K562 (cell line): ENCODE data around the gene PITPNB. TPM values are rescaled to one million over a fixed set of nuclear protein-coding genes. Genes with fewer than 3 reads are reported as not detected.

Experiments used
- HDAC2 ChIP-seq: fragments of 450-650 bp; IDR thresholded peaks from 2 replicates; pipeline ENCODE4 v1.6.1; 2016; ENCODE audit warnings: mild to moderate bottlenecking
- ILK ChIP-seq: fragments of 450-650 bp; IDR thresholded peaks from 2 replicates; pipeline ENCODE4 v1.6.1; 2016; ENCODE audit warnings: missing genetic modification characterization, low read depth, mild to moderate bottlenecking, missing compliant biosample characterization, moderate library complexity, borderline replicate concordance
- KAT8 ChIP-seq: fragments of 450-650 bp; IDR thresholded peaks from 2 replicates; pipeline ENCODE4 v1.6.1; 2016; ENCODE audit warnings: low read depth, mild to moderate bottlenecking
- KDM4B ChIP-seq, 2 experiments: fragments of 450-650 bp in 1 of 2; sonication (generic) in 1 of 2; IDR thresholded peaks; 2 replicates each; pipeline ENCODE4 v1.6.1; 2016 to 2017; ENCODE audit warnings: borderline replicate concordance in 2 of 2, antibody characterized with exemption in 1 of 2, low read depth in 1 of 2, mild to moderate bottlenecking in 1 of 2
- MXI1 ChIP-seq: IDR thresholded peaks from 2 replicates; pipeline ENCODE4 v1.6.1; 2011; ENCODE audit warnings: low read depth, mild to moderate bottlenecking, improper control_type of control experiment, low read length
- MYC ChIP-seq, 2 experiments: fragments of 250-450 bp in 1 of 2; sonication (Bioruptor Pico) in 1 of 2; IDR thresholded peaks; 2 replicates each; pipeline versions ENCODE4 v1.5.1 to v1.6.1; 2012 to 2021; ENCODE audit warnings: low read depth in 2 of 2, borderline replicate concordance in 1 of 2, improper control_type of control experiment in 1 of 2, low read length in 1 of 2, mild to moderate bottlenecking in 1 of 2, moderate library complexity in 1 of 2
- RBBP5 ChIP-seq: fragments of 200-600 bp; sonication (generic); IDR thresholded peaks from 2 replicates; pipeline ENCODE4 v1.6.1; 2012; ENCODE audit warnings: borderline replicate concordance, mild to moderate bottlenecking, low read length, control low read depth, inconsistent platforms; ENCODE audit not compliant: insufficient read depth, poor library complexity, severe bottlenecking
- RNF2 ChIP-seq: sonication (generic); IDR thresholded peaks from 2 replicates; pipeline ENCODE4 v1.6.1; 2016
- SP1 ChIP-seq: sonication (generic); formaldehyde crosslinking; IDR thresholded peaks from 2 replicates; pipeline ENCODE4 v1.8.1; 2022; ENCODE audit warnings: mild to moderate bottlenecking, missing genetic modification reagents
- SREBF1 ChIP-seq: fragments of 150-350 bp; IDR thresholded peaks from 2 replicates; pipeline ENCODE4 v1.6.1; 2014; ENCODE audit warnings: antibody characterized with exemption, low read depth, low read length, borderline replicate concordance
- SUPT5H ChIP-seq: fragments of 450-650 bp; IDR thresholded peaks from 2 replicates; pipeline ENCODE4 v1.6.1; 2016
- TARDBP ChIP-seq: fragments of 450-650 bp; IDR thresholded peaks from 2 replicates; pipeline ENCODE4 v1.6.1; 2016
- ZBTB1 ChIP-seq: sonication (generic); formaldehyde crosslinking; IDR thresholded peaks from 2 replicates; pipeline ENCODE4 v1.8.1; 2023; ENCODE audit warnings: missing genetic modification reagents, low read depth, mild to moderate bottlenecking, borderline replicate concordance
- ZFPM2 ChIP-seq: fragments of 250-450 bp; sonication (Bioruptor Pico); IDR thresholded peaks from 2 replicates; pipeline ENCODE4 v1.5.1; 2022; ENCODE audit warnings: mild to moderate bottlenecking
- polyA plus RNA-seq, 8 experiments: library from polyadenylated mRNA; depleted of rRNA in 4 of 8; stranded (reverse) in 5 of 8; unstranded in 3 of 8; fragments of >200 nt; fragmentation: Nextera tagmentation in 2 of 8; fragmentation: Illumina TruSeq in 1 of 8; extraction: Ambion mirVana in 2 of 8; extraction: Trizol in 1 of 8; gene quantifications; 2 replicates each; pipeline versions ENCODE4 v1.2.1 to v1.2.3, GENCODE V29; 2011 to 2014; ENCODE audit warnings: inconsistent platforms in 1 of 8, missing spikeins in 1 of 8
- total RNA-seq, 7 experiments: library from RNA; depleted of rRNA in 6 of 7; stranded (reverse); fragments of >200 nt in 6 of 7; fragmentation: Illumina TruSeq in 2 of 7; extraction: Trizol in 2 of 7; gene quantifications; 2 replicates each; pipeline versions ENCODE4 v1.2.1 to v1.2.3, GENCODE V29; 2011 to 2021; ENCODE audit warnings: low replicate concordance in 1 of 7
- TF ChIP-seq, protein P1 (sequence below): sonication (generic); formaldehyde crosslinking; IDR thresholded peaks from 2 replicates; pipeline ENCODE4 v1.8.0; 2022; ENCODE audit warnings: mild to moderate bottlenecking, missing genetic modification reagents
- TF ChIP-seq, protein P2 (sequence below): fragments of 250-450 bp; sonication (Bioruptor Pico); IDR thresholded peaks from 2 replicates; pipeline ENCODE4 v1.4.0; 2020
- TF ChIP-seq, protein P3 (sequence below): sonication (generic); formaldehyde crosslinking; IDR thresholded peaks from 2 replicates; pipeline ENCODE4 v1.8.1; 2022; ENCODE audit warnings: missing genetic modification reagents
- TF ChIP-seq, protein P4 (sequence below): fragments of 450-650 bp; formaldehyde crosslinking; IDR thresholded peaks from 2 replicates; pipeline ENCODE4 v1.4.0; 2022; ENCODE audit warnings: mild to moderate bottlenecking, moderate library complexity
- TF ChIP-seq, protein P5 (sequence below): sonication (generic); formaldehyde crosslinking; IDR thresholded peaks from 2 replicates; pipeline ENCODE4 v1.9.0; 2022; ENCODE audit warnings: mild to moderate bottlenecking, missing genetic modification reagents

PITPNB gene
- total and polyA plus RNA-seq, 9 of the 15 experiments (the other 6 are each of a cell fraction or from before 2014, with no cell fraction given): 13.1 to 52.4 (median 34.7) TPM

DNA sequence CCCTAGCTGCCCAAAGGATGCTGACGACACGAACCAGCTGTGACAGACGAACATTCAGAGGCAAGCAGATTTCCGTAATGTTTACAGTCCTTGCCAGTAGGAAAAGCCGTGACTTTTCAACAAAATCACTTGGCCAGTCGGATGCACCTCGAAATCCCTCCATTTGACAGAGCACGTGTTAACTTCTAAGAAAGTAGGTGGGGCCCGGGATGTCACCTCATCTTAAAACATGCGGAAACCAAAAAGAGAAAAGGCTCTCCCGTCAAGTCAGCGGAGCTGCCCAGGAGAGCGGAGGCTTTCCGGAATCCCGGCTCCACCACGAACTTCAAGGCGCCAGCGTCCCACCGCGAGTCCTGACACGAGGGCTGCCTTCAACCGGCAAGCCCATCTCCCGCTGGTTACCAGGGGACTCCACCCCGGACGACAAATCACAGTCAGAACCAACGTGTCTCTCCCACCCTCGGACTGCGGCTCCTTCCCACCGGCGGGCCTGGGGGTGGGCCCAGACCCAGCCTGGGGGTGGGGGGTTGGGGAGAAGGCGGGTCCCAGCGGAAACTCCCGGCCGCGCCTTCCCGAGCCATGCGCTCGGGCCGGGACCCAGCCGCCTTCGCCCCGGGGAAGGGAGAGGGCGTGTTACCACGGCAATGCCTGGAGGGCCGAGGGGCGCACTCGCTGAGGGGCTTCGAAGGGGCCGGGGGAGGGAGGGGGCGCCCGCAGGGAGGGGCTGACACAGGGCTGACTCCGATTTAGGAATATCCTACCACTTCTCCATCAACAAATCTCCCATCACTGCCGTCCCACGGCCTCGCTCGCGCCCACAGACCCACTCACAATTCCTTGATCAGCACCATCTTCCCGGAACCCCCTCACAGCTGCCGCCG, 475 bp downstream of the PITPNB start (continued):
- TF ChIP-seq, protein P1, sequence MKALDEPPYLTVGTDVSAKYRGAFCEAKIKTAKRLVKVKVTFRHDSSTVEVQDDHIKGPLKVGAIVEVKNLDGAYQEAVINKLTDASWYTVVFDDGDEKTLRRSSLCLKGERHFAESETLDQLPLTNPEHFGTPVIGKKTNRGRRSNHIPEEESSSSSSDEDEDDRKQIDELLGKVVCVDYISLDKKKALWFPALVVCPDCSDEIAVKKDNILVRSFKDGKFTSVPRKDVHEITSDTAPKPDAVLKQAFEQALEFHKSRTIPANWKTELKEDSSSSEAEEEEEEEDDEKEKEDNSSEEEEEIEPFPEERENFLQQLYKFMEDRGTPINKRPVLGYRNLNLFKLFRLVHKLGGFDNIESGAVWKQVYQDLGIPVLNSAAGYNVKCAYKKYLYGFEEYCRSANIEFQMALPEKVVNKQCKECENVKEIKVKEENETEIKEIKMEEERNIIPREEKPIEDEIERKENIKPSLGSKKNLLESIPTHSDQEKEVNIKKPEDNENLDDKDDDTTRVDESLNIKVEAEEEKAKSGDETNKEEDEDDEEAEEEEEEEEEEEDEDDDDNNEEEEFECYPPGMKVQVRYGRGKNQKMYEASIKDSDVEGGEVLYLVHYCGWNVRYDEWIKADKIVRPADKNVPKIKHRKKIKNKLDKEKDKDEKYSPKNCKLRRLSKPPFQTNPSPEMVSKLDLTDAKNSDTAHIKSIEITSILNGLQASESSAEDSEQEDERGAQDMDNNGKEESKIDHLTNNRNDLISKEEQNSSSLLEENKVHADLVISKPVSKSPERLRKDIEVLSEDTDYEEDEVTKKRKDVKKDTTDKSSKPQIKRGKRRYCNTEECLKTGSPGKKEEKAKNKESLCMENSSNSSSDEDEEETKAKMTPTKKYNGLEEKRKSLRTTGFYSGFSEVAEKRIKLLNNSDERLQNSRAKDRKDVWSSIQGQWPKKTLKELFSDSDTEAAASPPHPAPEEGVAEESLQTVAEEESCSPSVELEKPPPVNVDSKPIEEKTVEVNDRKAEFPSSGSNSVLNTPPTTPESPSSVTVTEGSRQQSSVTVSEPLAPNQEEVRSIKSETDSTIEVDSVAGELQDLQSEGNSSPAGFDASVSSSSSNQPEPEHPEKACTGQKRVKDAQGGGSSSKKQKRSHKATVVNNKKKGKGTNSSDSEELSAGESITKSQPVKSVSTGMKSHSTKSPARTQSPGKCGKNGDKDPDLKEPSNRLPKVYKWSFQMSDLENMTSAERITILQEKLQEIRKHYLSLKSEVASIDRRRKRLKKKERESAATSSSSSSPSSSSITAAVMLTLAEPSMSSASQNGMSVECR (CRISPR knock-in tag): peak; percentile 18; the same call in 1 of the 2 replicates
- TF ChIP-seq SUPT5H: peak; percentile 66
- TF ChIP-seq SREBF1: no peak
- TF ChIP-seq HDAC2: peak; percentile 57; the same call in 1 of the 2 replicates
- peak; percentile 67 for TF ChIP-seq RBBP5
- TF ChIP-seq MYC (IDR thresholded peaks at IDR 0.05; ENCODE audit: low read depth, low read length): peak; percentile 47; the same call in 1 of the 2 replicates
- no peak for TF ChIP-seq MYC (CRISPR knock-in tag; IDR thresholded peaks at IDR 0.05; ENCODE audit: borderline replicate concordance, low read depth)
- TF ChIP-seq RNF2: no peak
- TF ChIP-seq ZFPM2 (CRISPR knock-in tag): no peak
- TF ChIP-seq, protein P2, sequence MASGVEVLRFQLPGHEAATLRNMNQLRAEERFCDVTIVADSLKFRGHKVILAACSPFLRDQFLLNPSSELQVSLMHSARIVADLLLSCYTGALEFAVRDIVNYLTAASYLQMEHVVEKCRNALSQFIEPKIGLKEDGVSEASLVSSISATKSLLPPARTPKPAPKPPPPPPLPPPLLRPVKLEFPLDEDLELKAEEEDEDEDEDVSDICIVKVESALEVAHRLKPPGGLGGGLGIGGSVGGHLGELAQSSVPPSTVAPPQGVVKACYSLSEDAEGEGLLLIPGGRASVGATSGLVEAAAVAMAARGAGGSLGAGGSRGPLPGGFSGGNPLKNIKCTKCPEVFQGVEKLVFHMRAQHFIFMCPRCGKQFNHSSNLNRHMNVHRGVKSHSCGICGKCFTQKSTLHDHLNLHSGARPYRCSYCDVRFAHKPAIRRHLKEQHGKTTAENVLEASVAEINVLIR (CRISPR knock-in tag): no peak
- no peak for TF ChIP-seq SP1 (CRISPR knock-in tag)
- TF ChIP-seq, protein P3, sequence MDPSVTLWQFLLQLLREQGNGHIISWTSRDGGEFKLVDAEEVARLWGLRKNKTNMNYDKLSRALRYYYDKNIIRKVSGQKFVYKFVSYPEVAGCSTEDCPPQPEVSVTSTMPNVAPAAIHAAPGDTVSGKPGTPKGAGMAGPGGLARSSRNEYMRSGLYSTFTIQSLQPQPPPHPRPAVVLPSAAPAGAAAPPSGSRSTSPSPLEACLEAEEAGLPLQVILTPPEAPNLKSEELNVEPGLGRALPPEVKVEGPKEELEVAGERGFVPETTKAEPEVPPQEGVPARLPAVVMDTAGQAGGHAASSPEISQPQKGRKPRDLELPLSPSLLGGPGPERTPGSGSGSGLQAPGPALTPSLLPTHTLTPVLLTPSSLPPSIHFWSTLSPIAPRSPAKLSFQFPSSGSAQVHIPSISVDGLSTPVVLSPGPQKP (CRISPR knock-in tag): no peak
- TF ChIP-seq KAT8: no peak
- no peak for TF ChIP-seq ZBTB1 (CRISPR knock-in tag)
- TF ChIP-seq, protein P4, sequence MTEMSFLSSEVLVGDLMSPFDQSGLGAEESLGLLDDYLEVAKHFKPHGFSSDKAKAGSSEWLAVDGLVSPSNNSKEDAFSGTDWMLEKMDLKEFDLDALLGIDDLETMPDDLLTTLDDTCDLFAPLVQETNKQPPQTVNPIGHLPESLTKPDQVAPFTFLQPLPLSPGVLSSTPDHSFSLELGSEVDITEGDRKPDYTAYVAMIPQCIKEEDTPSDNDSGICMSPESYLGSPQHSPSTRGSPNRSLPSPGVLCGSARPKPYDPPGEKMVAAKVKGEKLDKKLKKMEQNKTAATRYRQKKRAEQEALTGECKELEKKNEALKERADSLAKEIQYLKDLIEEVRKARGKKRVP: no peak
- TF ChIP-seq MXI1: peak; percentile 52; the same call in 1 of the 2 replicates
- TF ChIP-seq ILK (tag): no peak
- no peak for TF ChIP-seq TARDBP
- TF ChIP-seq, protein P5, sequence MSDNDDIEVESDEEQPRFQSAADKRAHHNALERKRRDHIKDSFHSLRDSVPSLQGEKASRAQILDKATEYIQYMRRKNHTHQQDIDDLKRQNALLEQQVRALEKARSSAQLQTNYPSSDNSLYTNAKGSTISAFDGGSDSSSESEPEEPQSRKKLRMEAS (CRISPR knock-in tag): peak; percentile 60
- TF ChIP-seq KDM4B (IDR thresholded peaks at IDR 0.05; ENCODE audit: borderline replicate concordance in 2 of 2, low read depth in 1 of 2): 0 out of 4 replicates have a peak, but pooled peaks of 1 of the 2 experiments have one; percentile 68
